NCI-H2196 treated with DMSO at 0.1 percent for 48 hours (cell line): ENCODE data around the gene PLEKHG4B.
"Not testable (repeated sequence)": the region's sequence is repeated elsewhere in the genome, so short reads cannot be mapped to it uniquely, and the experiment has no call there.

ENCODE experiments used
- DNase-seq: peaks from one replicate; lab custom pipeline; 2025; ENCODE audit not compliant: unreplicated experiment; lab: John Stamatoyannopoulos, UW

Gene PLEKHG4B

GRCh38 chr5:186091-187041 lies 94.4 kb downstream of the PLEKHG4B start:
- DNase-seq: no peak

GRCh38 chr5:187042-187431 lies 95.1 kb downstream of the PLEKHG4B start:
- DNase-seq: no peak

- DNase-seq: no peak
Observed at GRCh38 chr5:187617-188451, 95.9 kb downstream of the PLEKHG4B start.

GRCh38 chr5:188488-189481 lies 96.8 kb downstream of the PLEKHG4B start:
- peak; percentile 90 for DNase-seq

GRCh38 chr5:189486-189885 lies 97.5 kb downstream of the PLEKHG4B start:
- no peak for DNase-seq

- DNase-seq: no peak
Observed at GRCh38 chr5:189976-190365, 98.0 kb downstream of the PLEKHG4B start.

GRCh38 chr5:190366-191035 lies 98.5 kb downstream of the PLEKHG4B start:
- no peak for DNase-seq

GRCh38 chr5:191036-191948 lies 99.3 kb downstream of the PLEKHG4B start, which contains the start of gene LRRC14B:
LRRC14B (plus strand) TSS chr5:191495; CDS start chr5:191539, 44 bp downstream.
- no peak for DNase-seq

- no peak for DNase-seq
Observed at GRCh38 chr5:191949-192690, 100.2 kb downstream of the PLEKHG4B start.

- DNase-seq: no peak
Observed at GRCh38 chr5:192691-192969, 100.7 kb downstream of the PLEKHG4B start.

GRCh38 chr5:192970-193831 lies 101.2 kb downstream of the PLEKHG4B start:
- no peak for DNase-seq

GRCh38 chr5:194102-194501 lies 102.1 kb downstream of the PLEKHG4B start:
- no peak for DNase-seq

- DNase-seq: no peak
Observed at GRCh38 chr5:194603-195209, 102.7 kb downstream of the PLEKHG4B start.

GRCh38 chr5:195401-196160 lies 103.6 kb downstream of the PLEKHG4B start:
- DNase-seq: no peak

GRCh38 chr5:196350-196749 lies 104.4 kb downstream of the PLEKHG4B start:
- no peak for DNase-seq

GRCh38 chr5:197031-197430 lies 105.1 kb downstream of the PLEKHG4B start:
- DNase-seq: not testable (repeated sequence)
